Panc1 (cell line): Measurements from ENCODE around the gene RHOT2.

ENCODE experiments used
- POLR2AphosphoS5 ChIP-seq: IDR thresholded peaks from 2 replicates; pipeline ENCODE4 v1.6.1; 2012; ENCODE audit warnings: mild to moderate bottlenecking, low read depth, low read length, moderate library complexity
- REST ChIP-seq, 2 experiments: IDR thresholded peaks; 2 replicates each; pipeline ENCODE4 v1.6.1; 2011 to 2012; ENCODE audit warnings: low read depth in 2 of 2, control low read depth in 1 of 2, low read length in 1 of 2, mild to moderate bottlenecking in 1 of 2, moderate library complexity in 1 of 2; ENCODE audit not compliant: insufficient read depth in 1 of 2
- SIN3A ChIP-seq: IDR thresholded peaks from 2 replicates; pipeline ENCODE4 v1.6.1; 2012; ENCODE audit warnings: low read depth, mild to moderate bottlenecking, low read length, moderate library complexity, borderline replicate concordance; ENCODE audit not compliant: insufficient read depth
- TCF7L2 ChIP-seq: IDR thresholded peaks from 2 replicates; pipeline ENCODE4 v1.6.1; 2011; ENCODE audit warnings: mild to moderate bottlenecking, low read depth, low read length, inconsistent platforms
- TF ChIP-seq, protein P1 (sequence below): fragments of 450-650 bp; IDR thresholded peaks from 2 replicates; pipeline ENCODE4 v1.5.1; 2017; ENCODE audit warnings: mild to moderate bottlenecking

DNA sequence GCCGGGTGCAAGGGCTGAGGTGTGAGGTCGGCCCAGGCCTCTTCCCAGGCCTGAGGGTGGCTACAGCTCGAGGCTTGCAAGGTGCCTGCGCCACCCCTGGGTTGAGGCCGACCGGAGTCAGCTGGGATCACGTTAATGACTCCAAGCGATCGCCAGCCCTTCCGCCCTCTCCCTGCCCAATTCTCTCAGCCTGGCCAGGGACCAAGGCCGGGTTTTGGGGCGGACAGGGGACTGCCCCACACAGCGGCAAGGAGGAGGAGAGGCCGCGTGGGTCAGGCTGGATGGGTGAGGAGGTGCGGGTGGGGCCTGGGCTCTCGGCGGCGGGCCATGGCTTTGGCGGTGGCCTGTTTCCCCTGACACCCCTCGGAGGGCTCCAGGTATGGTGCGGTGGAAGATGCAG is 25.4 kb downstream of the RHOT2 start:
- TF ChIP-seq, protein P1, sequence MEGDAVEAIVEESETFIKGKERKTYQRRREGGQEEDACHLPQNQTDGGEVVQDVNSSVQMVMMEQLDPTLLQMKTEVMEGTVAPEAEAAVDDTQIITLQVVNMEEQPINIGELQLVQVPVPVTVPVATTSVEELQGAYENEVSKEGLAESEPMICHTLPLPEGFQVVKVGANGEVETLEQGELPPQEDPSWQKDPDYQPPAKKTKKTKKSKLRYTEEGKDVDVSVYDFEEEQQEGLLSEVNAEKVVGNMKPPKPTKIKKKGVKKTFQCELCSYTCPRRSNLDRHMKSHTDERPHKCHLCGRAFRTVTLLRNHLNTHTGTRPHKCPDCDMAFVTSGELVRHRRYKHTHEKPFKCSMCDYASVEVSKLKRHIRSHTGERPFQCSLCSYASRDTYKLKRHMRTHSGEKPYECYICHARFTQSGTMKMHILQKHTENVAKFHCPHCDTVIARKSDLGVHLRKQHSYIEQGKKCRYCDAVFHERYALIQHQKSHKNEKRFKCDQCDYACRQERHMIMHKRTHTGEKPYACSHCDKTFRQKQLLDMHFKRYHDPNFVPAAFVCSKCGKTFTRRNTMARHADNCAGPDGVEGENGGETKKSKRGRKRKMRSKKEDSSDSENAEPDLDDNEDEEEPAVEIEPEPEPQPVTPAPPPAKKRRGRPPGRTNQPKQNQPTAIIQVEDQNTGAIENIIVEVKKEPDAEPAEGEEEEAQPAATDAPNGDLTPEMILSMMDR, result no peak
- TF ChIP-seq POLR2AphosphoS5 (no peak), TCF7L2 (no peak), REST (IDR thresholded peaks at IDR 0.05; ENCODE audit: insufficient read depth in 1 of 2, low read depth in 2 of 2, low read length in 1 of 2) (no peak), SIN3A (no peak)
